Endothelial cell of umbilical vein (primary cell): ENCODE data around the gene DHTKD1.

Experiments
- CTCF ChIP-seq, 2 donors: IDR thresholded peaks; 1 replicate in 1 of 2; 2 replicates in 1 of 2; pipeline ENCODE4 v1.5.1; 2011; ENCODE audit warnings: low read length in 2 of 2, mild to moderate bottlenecking in 2 of 2, moderate library complexity in 2 of 2, control low read depth in 1 of 2, inconsistent platforms in 1 of 2, low read depth in 1 of 2; ENCODE audit not compliant: insufficient read depth in 1 of 2; ENCODE audit errors: extremely low read depth in 1 of 2
- EZH2 ChIP-seq: IDR thresholded peaks from 2 replicates; pipeline ENCODE4 v1.6.1; 2012; ENCODE audit warnings: borderline replicate concordance, low read depth, mild to moderate bottlenecking, moderate library complexity, low read length, inconsistent platforms; ENCODE audit not compliant: severe bottlenecking
- MAX ChIP-seq: IDR thresholded peaks from 2 replicates; pipeline ENCODE4 v1.6.1; 2011; ENCODE audit not compliant: insufficient read depth, insufficient read length
- MYC ChIP-seq: IDR thresholded peaks from one replicate; pipeline ENCODE4 v1.6.1; 2011; ENCODE audit warnings: mild to moderate bottlenecking, low read depth, low read length
- POLR2A ChIP-seq: IDR thresholded peaks from 2 replicates; pipeline ENCODE4 v1.6.1; 2012; ENCODE audit warnings: low read depth, mild to moderate bottlenecking, control low read depth, low read length
- POLR2AphosphoS5 ChIP-seq: IDR thresholded peaks from 2 replicates; pipeline ENCODE4 v1.6.1; 2012; ENCODE audit warnings: low read depth, mild to moderate bottlenecking, control low read depth, low read length, moderate library complexity; ENCODE audit not compliant: insufficient read depth

GRCh38 chr10:12036073-12036655 lies 32.6 kb upstream of the DHTKD1 start:
- no peak for TF ChIP-seq POLR2A
- no peak for TF ChIP-seq POLR2AphosphoS5
- TF ChIP-seq EZH2, result no peak
- no peak for TF ChIP-seq MAX
- TF ChIP-seq CTCF (IDR thresholded peaks at IDR 0.05; ENCODE audit: extremely low read depth in 1 of 2, insufficient read depth in 1 of 2, low read depth in 1 of 2, low read length in 2 of 2), result no peak
- no peak for TF ChIP-seq MYC
